Stimulated activated CD4-positive, alpha-beta T cell treated with anti-CD3 and anti-CD28 coated beads, TNF-alpha, amount 100 ng/mL, for 4 hours (primary cell): ENCODE data around the gene SSR1.

Source experiments
- DNase-seq, 3 experiments: peaks; one replicate each; pipeline ENCODE4 v3.0.0-alpha.2; 2020; ENCODE audit warnings: low read depth in 3 of 3

The SSR1 gene

GRCh38 chr6:7239590-7239948, 73.4 kb downstream of the SSR1 start:
- DNase-seq = no peak

GRCh38 chr6:7238900-7239589, 74.0 kb downstream of the SSR1 start:
- DNase-seq = peak; percentile 26 to 63 (median 49)

DNA sequence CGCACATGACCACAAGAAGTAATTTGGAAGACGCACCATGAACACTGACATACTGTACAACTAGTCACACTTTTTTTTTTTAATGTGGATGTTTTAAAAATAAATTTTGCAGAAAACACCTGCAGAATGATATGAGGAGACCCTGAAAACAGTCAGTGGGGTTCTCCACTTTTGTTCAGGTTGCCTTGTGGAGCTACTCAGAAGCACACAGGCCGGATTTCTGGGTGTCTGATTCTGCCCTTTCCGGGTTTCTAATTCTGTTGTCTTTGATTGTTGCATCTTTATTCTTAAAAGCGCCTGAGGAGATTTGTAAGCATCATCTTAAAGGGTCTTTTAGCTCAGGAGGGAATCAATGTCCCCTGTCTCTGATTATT, 74.5 kb downstream of the SSR1 start:
- DNase-seq = no peak

DNA sequence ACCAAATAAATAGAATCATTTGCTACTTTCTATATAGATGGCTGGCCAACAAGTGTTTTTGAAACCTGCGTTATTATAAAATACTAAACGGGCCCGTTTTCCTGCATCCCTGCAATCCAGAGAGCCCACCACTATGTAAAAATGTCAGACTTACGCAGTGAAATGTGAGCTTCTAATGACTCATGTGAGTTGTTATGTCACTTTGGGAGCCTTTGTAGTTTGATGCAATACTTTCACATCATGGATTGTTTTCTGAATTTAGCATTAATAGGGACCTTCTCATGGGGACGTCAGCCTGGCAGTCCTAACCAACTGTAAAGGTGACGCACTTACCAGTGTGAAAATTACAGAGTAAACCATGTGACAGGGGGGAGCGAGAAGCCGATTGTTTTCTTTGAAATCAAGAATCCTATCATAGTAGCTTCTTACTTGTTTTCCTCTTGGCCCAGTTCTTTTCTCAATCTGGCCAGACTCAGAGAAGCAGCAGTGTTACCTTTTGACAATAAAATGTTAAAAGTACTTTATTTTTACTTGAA, 75.3 kb downstream of the SSR1 start:
- DNase-seq = no peak

GRCh38 chr6:7236306-7237209, 76.4 kb downstream of the SSR1 start:
- no peak for DNase-seq

DNA sequence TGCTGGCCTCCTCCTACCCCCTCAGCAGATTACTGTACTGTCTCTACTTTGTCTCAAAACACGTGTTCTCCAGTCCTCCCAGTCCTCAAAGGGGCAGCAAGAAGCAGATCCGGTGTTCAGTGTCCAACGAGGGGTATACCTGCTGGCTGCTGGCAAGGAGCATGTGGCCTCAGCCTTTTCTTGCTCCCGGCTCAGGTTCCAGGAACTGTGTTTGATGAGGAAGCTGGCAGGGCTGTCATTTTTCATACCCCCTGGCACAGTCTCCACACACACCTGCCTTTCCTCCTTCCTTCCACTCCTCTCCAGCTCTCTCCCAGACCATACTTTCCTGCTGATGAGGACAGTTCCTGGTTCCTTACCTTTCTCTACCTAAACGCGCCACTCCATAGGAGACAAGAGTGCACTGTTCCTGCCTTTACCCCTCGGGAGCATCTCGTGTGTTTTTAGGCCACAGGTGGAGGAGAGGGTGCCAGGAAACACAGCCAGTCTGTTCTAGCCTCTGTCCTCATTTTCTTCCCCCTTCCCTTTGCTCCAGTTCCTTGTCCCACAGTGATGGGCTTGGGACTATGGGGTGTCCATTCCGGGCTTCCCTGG, 77.2 kb downstream of the SSR1 start:
- no peak for DNase-seq

- DNase-seq = no peak
These were observed 78.5 kb downstream of the SSR1 start for GRCh38 chr6:7234547-7234946.

- no peak for DNase-seq
These were observed 80.6 kb downstream of the SSR1 start for GRCh38 chr6:7232351-7232750.

- DNase-seq = no peak
These were observed 81.9 kb downstream of the SSR1 start for GRCh38 chr6:7230956-7231713.

DNA sequence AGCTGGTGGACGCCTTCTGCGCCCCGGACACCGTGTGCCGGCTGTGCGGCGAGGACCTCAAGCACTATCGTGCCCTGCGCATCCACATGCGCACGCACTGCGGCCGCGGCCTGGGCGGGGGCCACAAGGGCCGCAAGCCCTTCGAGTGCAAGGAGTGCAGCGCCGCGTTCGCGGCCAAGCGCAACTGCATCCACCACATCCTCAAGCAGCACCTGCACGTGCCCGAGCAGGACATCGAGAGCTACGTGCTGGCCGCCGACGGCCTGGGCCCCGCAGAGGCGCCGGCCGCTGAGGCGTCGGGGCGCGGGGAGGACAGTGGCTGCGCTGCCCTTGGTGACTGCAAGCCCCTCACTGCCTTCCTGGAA, 82.7 kb downstream of the SSR1 start:
- no peak for DNase-seq

GRCh38 chr6:7229376-7230326, 83.3 kb downstream of the SSR1 start:
- no peak for DNase-seq

DNA sequence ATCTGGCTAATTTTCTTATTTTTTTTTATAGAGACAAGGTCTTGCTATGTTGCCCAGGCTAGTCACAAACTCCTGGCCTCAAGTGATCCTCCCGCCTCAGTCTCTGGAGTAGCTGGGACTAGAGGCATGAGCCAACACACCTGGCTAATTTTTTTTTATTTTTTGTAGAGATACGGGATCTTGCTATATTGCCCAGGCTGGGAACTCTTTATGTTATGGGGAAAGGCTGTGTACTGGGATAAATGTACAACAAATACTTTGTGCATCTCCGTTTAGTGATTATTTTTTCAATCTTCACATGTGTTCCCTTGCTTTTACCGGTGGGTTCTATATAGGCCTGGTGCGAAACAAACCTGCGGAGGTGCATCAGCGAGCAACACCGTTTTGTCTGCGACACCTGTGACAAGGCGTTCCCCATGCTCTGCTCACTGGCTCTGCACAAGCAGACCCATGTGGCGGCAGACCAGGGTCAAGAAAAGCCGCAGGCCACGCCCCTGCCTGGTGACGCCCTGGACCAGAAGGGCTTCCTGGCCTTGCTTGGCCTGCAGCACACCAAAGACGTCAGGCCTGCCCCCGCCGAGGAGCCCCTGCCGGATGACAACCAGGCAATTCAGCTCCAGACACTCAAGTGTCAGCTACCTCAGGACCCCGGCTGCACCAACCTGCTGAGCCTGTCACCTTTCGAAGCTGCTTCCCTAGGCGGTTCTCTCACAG, 84.2 kb downstream of the SSR1 start:
- no peak for DNase-seq

GRCh38 chr6:7224731-7225130, 88.3 kb downstream of the SSR1 start:
- DNase-seq = no peak

DNA sequence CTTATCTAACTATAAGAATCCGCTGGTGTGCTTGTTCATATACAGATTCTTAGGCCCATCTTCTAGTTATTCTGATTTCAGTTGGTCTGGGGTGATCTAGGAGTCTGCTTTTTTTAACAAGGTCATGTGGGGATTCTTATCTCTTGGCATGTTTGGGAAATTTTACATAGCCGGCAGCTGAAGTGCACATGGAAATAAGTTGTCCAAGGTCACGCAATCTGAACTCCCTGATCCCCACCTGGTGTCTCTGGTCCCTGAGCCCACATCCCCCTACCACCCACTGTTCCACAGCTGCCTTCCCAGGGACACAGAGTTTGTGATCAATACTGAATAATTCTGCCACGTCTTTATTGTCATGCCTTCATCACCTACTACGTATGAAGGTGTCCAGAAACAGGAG, 90.8 kb downstream of the SSR1 start:
- DNase-seq = no peak

DNA sequence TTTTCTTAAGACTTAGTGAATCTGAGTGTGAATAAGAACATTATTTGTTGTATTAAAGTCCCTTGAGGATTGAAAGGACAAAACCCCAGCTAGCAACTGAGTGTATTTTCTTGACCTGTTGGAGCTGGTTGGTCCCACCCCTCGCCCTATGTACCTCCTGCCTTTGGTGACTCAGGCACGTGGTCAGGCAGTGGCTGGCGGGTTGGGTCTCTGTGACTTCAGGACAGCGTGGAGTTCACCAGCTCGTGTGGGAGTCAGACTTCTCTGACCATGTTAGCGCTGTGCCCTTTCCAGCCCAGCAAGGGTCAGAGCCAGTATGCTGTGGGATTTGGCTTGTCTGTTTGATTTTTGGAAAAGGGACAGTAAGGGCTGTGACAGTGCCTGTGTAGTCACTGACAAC, 93.7 kb downstream of the SSR1 start:
- DNase-seq = no peak

DNA sequence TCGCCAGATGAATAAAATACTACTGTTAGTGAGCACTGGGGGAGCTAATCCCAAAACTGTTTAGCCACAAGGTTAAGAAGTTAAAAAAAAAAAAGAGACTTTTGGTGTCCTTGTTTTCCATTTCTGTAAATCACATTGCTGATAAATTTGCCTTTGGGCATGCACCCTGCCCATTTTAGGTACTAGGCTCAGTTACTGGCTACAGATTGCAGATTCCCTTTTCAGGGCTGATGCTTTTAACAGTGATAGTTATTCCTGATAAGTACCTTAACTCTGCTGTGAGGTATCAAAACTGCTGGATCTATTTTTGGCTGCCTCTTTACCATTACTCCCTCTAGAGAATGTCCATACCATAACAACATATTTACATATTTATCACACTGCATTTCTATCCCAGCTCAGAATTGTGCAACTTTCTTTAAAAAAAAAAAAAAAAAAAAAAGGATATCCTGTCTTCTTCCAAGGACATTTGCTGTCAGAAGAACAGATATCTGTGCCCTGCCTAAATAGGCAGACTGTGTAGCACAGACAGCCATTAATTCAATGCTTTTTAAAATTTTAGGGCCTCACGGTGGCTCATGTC, 94.5 kb downstream of the SSR1 start:
- no peak for DNase-seq
